ENCODE measurements around the gene BCAS3. TPM values are rescaled to one million over a fixed set of nuclear protein-coding genes. Genes with fewer than 3 reads are reported as not detected.

Gene BCAS3
- total RNA-seq, 3 donors from 2014 or later: 21.6 to 33.4 (median 32.1) TPM

- no peak overlapping the region for H3K4me3 ChIP-seq
- H3K9me3 ChIP-seq: peaks cover 5% of the 10 kb centered on the region
- no peaks in the 10 kb centered on the region for H3K4me1 ChIP-seq (ENCODE audit: low read depth)
- H3K36me3 ChIP-seq (ENCODE audit: low read depth): no peaks in the 10 kb centered on the region
- no peak for ATAC-seq
- intact Hi-C loops (cut with DNase I, micrococcal nuclease): no loop called here
- no peak for DNase-seq
- TF ChIP-seq CTCF (IDR thresholded peaks at IDR 0.05): no peak
These were observed 281.4 kb downstream of the BCAS3 start for GRCh38 chr17:60959011-60959410.

- no peak for ATAC-seq
- Histone ChIP-seq H3K36me3 (ENCODE audit: low read depth) (no peaks in the 10 kb centered on the region), H3K9me3 (peaks cover 8% of the 10 kb centered on the region), H3K4me1 (ENCODE audit: low read depth) (no peaks in the 10 kb centered on the region), H3K4me3 (no peak overlapping the region)
- no peak for DNase-seq
- intact Hi-C loops (cut with DNase I, micrococcal nuclease): no loop called here
- no peak for TF ChIP-seq CTCF (IDR thresholded peaks at IDR 0.05)
These were observed 282.0 kb downstream of the BCAS3 start for GRCh38 chr17:60959696-60960095.

- TF ChIP-seq CTCF (IDR thresholded peaks at IDR 0.05): no peak
- Histone ChIP-seq H3K4me1 (ENCODE audit: low read depth) (no peaks in the 10 kb centered on the region), H3K9me3 (peaks cover 8% of the 10 kb centered on the region), H3K4me3 (no peak overlapping the region), H3K36me3 (ENCODE audit: low read depth) (no peaks in the 10 kb centered on the region)
- no peak for DNase-seq
- intact Hi-C loops (cut with DNase I, micrococcal nuclease): no loop called here
- ATAC-seq: no peak
These were observed 282.9 kb downstream of the BCAS3 start for GRCh38 chr17:60960398-60961065.

GRCh38 chr17:60964160-60964559 is 286.5 kb downstream of the BCAS3 start:
- intact Hi-C loops (cut with DNase I, micrococcal nuclease): no loop called here
- DNase-seq (no peak), ATAC-seq (no peak)
- Histone ChIP-seq H3K36me3 (ENCODE audit: low read depth) (no peaks in the 10 kb centered on the region), H3K4me1 (ENCODE audit: low read depth) (no peaks in the 10 kb centered on the region), H3K9me3 (peaks cover 8% of the 10 kb centered on the region), H3K4me3 (no peak overlapping the region)
- no peak for TF ChIP-seq CTCF (IDR thresholded peaks at IDR 0.05)

GRCh38 chr17:60968266-60968665 is 290.6 kb downstream of the BCAS3 start:
- ATAC-seq: no peak
- no peak overlapping the region for H3K4me3 ChIP-seq
- H3K9me3 ChIP-seq: peaks cover 3% of the 10 kb centered on the region
- DNase-seq: no peak
- intact Hi-C loops (cut with DNase I, micrococcal nuclease): no loop called here
- H3K4me1 ChIP-seq (ENCODE audit: low read depth): no peaks in the 10 kb centered on the region
- TF ChIP-seq CTCF (IDR thresholded peaks at IDR 0.05): no peak
- no peaks in the 10 kb centered on the region for H3K36me3 ChIP-seq (ENCODE audit: low read depth)

Data from mucosa of descending colon (tissue), 3 donors.